Astrocyte of the cerebellum (primary cell): Measurements from ENCODE around the gene CENPP.

Experiments used
- DNase-seq: peaks from one replicate; pipeline ENCODE4 v3.0.0-alpha.2; 2011; ENCODE audit warnings: low read depth
- H3K4me3 ChIP-seq: 2 replicates; pipeline ENCODE4 v1.5.1; 2011; ENCODE audit warnings: mild to moderate bottlenecking, low read depth, low read length, moderate library complexity
- in situ Hi-C: cut with HindIII; loops from 2 replicates; pipeline ENCODE4 v1.10.0; 2017; ENCODE audit warnings: low sequenced_read_pairs
- TF ChIP-seq, protein P1 (sequence below): IDR thresholded peaks from 2 replicates; pipeline ENCODE4 v1.5.1; 2012; ENCODE audit warnings: low read length, low read depth, moderate library complexity, mild to moderate bottlenecking; ENCODE audit errors: missing control alignments

CENPP gene

DNA sequence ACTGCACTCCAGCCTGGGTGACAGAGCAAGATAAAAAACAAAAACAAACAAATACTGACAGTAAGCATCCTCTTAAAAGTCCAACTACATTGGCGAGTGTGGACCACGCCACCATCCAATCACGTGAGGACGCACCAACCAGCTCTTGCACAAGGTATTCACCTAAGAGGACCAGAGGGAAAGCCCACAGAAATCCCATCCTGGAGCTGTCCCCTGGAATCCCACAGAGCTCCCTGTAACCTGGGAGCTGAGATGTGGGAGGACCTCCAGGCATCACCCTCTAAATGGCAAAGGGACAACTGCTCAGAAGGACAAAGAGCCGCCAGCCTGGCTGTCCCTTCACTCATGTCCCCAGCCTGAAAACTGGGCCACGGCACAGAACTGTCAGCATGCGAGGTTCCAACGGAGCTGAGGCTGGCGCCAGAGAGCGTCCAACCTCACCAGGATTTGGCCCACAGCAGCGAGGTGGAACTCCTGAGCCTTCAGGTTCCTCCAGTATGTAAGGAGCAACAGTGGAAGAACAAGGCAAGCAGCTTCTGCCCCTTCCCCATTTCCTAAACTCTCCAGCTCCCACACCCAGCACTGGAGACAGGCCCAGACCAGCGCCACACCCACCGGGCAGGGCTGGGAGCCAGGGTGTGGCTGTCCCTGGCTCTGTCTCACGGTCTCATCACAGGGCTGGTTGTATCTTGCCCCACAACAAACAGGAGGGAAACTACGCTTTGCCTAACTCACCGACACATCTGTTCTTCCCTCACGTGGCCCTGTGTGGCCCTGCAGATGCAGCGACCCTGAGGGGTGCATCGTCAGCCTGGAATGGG lies 328.9 kb downstream of the CENPP start:
- TF ChIP-seq, protein P1, sequence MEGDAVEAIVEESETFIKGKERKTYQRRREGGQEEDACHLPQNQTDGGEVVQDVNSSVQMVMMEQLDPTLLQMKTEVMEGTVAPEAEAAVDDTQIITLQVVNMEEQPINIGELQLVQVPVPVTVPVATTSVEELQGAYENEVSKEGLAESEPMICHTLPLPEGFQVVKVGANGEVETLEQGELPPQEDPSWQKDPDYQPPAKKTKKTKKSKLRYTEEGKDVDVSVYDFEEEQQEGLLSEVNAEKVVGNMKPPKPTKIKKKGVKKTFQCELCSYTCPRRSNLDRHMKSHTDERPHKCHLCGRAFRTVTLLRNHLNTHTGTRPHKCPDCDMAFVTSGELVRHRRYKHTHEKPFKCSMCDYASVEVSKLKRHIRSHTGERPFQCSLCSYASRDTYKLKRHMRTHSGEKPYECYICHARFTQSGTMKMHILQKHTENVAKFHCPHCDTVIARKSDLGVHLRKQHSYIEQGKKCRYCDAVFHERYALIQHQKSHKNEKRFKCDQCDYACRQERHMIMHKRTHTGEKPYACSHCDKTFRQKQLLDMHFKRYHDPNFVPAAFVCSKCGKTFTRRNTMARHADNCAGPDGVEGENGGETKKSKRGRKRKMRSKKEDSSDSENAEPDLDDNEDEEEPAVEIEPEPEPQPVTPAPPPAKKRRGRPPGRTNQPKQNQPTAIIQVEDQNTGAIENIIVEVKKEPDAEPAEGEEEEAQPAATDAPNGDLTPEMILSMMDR, result no peak
- DNase-seq, result no peak
- in situ Hi-C loops, result no loop called here
- H3K4me3 ChIP-seq, result no peak overlapping the region

DNA sequence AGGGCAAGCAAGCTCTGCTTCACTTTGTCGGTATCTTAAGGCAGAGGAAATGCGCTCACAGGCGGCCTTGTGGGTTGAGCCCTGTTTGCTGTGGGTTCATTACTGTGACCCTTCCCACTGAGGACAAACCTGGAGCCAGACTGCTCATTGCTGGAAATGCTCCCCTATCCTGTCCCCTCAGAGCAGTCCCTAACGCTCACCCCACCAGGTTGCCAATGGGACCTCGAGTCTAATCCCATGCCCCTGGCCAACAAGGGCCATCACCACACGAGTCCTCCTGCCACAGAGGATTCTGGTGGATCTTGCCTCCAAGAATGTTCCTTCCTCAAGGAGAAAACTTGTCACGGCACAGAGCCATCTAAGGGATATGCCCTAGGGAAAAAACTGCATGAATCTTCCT lies 329.6 kb downstream of the CENPP start:
- H3K4me3 ChIP-seq, result no peak overlapping the region
- in situ Hi-C loops, result no loop called here
- TF ChIP-seq, protein P1, result no peak
- DNase-seq, result no peak

DNA sequence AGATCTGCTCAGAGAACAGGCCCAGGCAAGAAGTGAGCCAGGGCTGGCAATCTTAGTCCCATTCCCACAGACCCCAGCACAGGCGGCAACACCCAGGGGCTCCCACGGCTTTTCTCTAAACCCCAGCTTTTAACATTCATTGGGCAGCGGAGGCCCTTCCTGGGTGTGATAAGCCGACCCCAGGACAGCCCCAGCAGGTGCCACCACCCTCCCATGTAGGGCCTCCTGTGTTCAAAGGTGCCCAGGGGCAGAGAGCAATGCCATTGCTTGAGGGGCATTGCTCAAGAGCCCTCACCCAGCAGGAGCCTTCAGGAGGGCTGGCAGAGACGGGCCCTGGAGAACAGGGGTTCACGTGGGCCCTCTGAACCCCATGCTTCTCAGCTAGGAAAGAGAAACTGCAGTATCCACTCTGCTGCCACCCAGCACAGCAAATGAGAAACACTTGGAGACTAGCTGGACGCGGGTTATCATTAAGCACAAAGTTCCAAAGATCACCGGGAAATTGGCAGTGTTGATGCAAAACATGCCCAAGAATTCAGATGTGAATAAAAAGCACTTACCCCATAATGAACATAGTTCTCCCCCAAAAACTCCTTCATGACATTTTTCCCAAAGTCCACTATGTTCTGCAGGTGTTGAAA lies 330.3 kb downstream of the CENPP start:
- TF ChIP-seq, protein P1, result no peak
- DNase-seq, result no peak
- in situ Hi-C loops, result no loop called here
- H3K4me3 ChIP-seq, result no peak overlapping the region

DNA sequence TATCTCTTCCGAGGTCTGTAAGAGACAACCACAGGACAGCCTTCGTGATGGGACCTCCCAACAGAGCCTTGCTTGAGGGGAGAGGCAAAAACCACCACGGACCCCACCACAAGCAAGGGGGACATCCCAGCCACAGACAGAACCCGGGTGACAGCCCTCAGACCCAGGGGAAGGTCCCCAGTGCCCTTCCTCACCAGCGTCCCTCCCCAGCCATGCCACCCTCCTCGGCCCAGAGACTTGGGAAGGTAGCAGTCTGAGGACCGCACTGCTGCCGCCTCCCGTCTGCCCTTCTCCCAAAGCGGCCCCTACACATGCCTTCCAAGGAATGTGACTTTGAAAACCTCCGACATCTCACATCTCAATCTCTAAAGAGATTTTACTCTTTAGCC lies 330.8 kb downstream of the CENPP start:
- DNase-seq, result no peak
- no peak overlapping the region for H3K4me3 ChIP-seq
- TF ChIP-seq, protein P1, result no peak
- in situ Hi-C loops, result no loop called here

DNA sequence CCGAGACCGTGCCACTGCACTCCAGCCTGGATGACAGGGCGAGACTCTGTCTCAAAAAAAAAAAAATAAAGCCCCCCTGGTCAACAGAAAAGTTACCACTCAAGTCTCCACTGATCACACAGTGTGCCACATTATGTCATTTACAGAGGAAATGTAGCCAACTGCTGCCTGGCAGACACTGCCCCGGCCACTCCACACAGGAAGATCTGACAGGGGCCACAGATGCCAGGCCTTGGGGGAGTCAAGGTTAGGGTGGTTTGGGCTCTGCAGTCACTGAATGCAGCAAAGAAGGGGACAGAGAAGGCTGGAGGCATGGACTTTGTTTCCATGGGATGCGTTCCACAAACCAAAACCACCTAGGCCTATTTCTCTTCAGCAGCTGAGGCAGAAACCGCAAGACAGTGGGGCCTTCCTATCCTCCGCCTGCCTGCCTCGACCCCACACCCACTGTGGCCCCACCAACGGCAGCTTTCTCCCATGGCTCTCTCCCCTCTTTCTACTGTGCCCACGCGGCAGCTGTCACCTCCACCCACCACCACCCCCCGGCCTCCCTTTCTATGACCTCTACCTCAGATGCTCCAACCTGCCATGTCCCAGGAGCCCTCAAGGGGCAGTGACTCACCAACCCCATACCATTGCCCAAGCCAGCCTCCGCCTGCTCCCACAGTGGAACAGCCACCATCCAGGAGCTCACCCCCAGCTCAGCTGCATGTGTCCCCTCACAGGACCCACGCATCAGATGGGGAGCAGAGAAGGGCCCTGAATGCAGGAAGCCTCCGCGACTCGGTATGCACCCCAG lies 331.7 kb downstream of the CENPP start:
- TF ChIP-seq, protein P1, result no peak
- H3K4me3 ChIP-seq, result no peak overlapping the region
- no peak for DNase-seq
- in situ Hi-C loops, result no loop called here

DNA sequence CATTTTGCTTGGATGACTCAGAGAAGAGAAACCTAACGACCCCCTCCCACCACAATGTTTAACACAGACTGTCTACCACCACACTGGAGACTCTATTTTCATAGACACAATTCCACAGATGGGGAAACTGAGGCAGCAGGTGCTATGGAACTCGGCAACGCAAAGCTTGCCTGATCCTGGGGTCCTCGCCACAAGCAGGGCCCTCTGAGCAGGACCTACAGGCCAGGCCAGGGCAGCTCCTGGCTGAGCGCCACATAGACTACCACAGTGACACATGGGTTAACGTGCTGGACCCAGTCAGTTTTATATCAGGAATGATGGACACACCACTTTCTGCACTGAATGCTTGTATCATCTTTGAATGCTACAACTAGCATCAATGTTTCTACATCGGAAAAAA lies 332.4 kb downstream of the CENPP start:
- TF ChIP-seq, protein P1, result no peak
- in situ Hi-C loops, result no loop called here
- DNase-seq, result no peak
- H3K4me3 ChIP-seq, result no peak overlapping the region
